ENCODE results near the gene PDGFRA.
"Not testable (repeated sequence)": the region's sequence is repeated elsewhere in the genome, so short reads cannot be mapped to it uniquely, and the experiment has no call there.

Gene PDGFRA

DNA sequence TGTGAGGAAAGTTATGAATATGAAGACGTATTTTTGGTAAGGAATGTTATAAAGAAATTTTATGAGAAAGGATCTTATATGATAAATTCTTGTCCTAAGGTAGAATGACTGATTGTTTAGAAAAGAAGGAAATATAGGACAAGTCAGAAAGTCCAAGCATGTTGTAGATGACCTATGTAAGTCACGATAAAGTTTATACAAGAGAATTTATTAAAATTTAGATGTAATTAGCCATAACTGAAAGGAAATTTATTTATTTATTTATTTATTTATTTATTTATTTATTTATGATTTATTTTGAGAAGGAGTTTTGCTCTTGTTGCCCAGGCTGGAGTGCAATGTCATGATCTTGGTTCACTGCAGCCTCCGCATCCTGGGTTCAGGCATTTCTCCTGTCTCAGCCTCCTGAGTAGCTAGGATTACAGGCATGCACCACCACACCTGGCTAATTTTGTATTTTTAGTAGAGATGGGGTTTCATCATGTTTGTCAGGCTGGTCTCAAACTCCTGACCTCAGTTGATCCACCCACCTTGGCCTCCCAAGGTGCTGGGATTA, 12.3 kb downstream of the PDGFRA start (continued):
- TF ChIP-seq, protein P1, sequence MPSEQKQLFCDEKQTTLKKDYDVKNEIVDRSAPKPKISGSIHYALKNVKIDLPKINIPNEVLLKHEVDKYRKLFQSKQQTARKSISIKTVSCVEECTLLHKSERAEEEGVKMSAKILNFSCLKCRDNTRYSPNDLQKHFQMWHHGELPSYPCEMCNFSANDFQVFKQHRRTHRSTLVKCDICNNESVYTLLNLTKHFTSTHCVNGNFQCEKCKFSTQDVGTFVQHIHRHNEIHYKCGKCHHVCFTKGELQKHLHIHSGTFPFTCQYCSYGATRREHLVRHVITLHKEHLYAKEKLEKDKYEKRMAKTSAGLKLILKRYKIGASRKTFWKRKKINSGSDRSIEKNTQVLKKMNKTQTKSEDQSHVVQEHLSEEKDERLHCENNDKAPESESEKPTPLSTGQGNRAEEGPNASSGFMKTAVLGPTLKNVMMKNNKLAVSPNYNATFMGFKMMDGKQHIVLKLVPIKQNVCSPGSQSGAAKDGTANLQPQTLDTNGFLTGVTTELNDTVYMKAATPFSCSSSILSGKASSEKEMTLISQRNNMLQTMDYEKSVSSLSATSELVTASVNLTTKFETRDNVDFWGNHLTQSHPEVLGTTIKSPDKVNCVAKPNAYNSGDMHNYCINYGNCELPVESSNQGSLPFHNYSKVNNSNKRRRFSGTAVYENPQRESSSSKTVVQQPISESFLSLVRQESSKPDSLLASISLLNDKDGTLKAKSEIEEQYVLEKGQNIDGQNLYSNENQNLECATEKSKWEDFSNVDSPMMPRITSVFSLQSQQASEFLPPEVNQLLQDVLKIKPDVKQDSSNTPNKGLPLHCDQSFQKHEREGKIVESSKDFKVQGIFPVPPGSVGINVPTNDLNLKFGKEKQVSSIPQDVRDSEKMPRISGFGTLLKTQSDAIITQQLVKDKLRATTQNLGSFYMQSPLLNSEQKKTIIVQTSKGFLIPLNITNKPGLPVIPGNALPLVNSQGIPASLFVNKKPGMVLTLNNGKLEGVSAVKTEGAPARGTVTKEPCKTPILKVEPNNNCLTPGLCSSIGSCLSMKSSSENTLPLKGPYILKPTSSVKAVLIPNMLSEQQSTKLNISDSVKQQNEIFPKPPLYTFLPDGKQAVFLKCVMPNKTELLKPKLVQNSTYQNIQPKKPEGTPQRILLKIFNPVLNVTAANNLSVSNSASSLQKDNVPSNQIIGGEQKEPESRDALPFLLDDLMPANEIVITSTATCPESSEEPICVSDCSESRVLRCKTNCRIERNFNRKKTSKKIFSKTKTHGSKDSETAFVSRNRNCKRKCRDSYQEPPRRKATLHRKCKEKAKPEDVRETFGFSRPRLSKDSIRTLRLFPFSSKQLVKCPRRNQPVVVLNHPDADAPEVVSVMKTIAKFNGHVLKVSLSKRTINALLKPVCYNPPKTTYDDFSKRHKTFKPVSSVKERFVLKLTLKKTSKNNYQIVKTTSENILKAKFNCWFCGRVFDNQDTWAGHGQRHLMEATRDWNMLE (tag by site-specific recombination; conservative IDR thresholded peaks at IDR 0.05; ENCODE audit: low read depth), result peak; percentile 74
- TF ChIP-seq ZNF510 (tag by site-specific recombination; IDR thresholded peaks at IDR 0.05; ENCODE audit: insufficient replicate concordance) (peak; percentile 49), ZNF292 (tag by site-specific recombination; IDR thresholded peaks at IDR 0.05; ENCODE audit: borderline replicate concordance, low read depth) (0 out of 2 replicates have a peak, but pooled peaks have one; percentile 11), ZXDB (tag by site-specific recombination; IDR thresholded peaks at IDR 0.05) (0 out of 2 replicates have a peak, but pooled peaks have one; percentile 29), ZNF140 (tag by site-specific recombination; IDR thresholded peaks at IDR 0.05) (peak; percentile 53; the same call in 1 of the 2 replicates), ZNF623 (tag by site-specific recombination; IDR thresholded peaks at IDR 0.05) (peak; percentile 42; the same call in 1 of the 2 replicates), ZNF629 (tag by site-specific recombination; IDR thresholded peaks at IDR 0.05) (peak; percentile 22; the same call in 1 of the 2 replicates), ZNF654 (tag by site-specific recombination; IDR thresholded peaks at IDR 0.05; ENCODE audit: low read depth) (peak; percentile 30), ZNF426 (tag by site-specific recombination; IDR thresholded peaks at IDR 0.05) (peak; percentile 58), ZNF610 (tag by site-specific recombination; IDR thresholded peaks at IDR 0.05; ENCODE audit: borderline replicate concordance) (0 out of 2 replicates have a peak, but pooled peaks have one; percentile 21), ZNF394 (tag by site-specific recombination; IDR thresholded peaks at IDR 0.05; ENCODE audit: borderline replicate concordance) (peak; percentile 52; the same call in 1 of the 2 replicates), SETDB1 (IDR thresholded peaks at IDR 0.05; ENCODE audit: insufficient read length, low read length) (peak; percentile 99)

DNA sequence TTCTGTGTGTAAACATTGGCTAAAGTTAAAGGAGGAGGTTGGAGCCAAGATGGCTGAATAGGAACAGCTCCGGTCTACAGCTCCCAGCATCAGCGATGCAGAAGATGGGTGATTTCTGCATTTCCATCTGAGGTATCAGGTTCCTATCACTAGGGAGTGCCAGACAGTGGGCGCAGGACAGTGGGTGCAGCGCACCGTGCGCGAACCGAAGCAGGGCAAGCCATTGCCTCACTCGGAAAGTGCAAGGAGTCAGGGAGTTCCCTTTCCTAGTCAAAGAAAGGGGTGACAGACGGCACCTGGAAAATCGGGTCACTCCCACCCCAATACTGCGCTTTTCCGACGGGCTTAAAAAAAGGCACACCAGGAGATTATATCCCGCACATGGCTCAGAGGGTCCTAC, 14.4 kb downstream of the PDGFRA start:
- H3K9me3 ChIP-seq (ENCODE audit: control insufficient read depth, insufficient read depth, low read depth, low read length); H3K36me3 ChIP-seq (ENCODE audit: control insufficient read depth in 2 of 2, insufficient read depth in 1 of 2, low read length in 2 of 2); H3K27ac ChIP-seq (ENCODE audit: extremely low read depth, low read depth, low read length); H3K4me3 ChIP-seq (ENCODE audit: low read depth, low read length); H3K4me1 ChIP-seq (ENCODE audit: control insufficient read depth, insufficient read depth, low read length); POLR2A ChIA-PET: not testable (repeated sequence)
- CTCF ChIA-PET, result interaction anchor here (0.6 kb wide), 1 partner anchor 17 kb away, joined by 4 read pairs; no protein-coding TSS in a partner anchor

DNA sequence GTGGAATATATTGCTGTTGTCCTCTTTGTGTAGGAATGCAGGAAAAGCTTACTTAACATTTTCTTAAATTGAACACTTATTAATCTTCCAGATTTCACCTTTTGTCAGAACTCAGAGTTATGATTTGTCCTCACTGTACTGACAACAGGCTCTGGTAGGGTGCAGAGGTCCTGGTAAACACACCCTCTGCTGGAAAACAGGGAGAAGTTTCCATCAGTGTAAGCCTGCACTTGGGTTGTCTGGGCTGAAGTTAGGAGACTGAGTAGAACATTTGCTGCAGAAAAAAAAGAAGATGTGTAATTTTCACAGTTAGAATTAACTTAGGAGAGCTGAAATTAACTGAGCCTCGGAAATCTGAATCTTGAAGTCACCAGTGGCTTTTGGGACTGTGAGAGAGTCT, 23.2 kb downstream of the PDGFRA start:
- H3K27ac ChIP-seq (ENCODE audit: extremely low read depth, low read depth, low read length); H3K36me3 ChIP-seq (ENCODE audit: control insufficient read depth in 2 of 2, insufficient read depth in 1 of 2, low read length in 2 of 2); H3K4me1 ChIP-seq (ENCODE audit: control insufficient read depth, insufficient read depth, low read length); POLR2A ChIA-PET; H3K4me3 ChIP-seq (ENCODE audit: low read depth, low read length); H3K9me3 ChIP-seq (ENCODE audit: control insufficient read depth, insufficient read depth, low read depth, low read length); CTCF ChIA-PET: not testable (repeated sequence)

DNA sequence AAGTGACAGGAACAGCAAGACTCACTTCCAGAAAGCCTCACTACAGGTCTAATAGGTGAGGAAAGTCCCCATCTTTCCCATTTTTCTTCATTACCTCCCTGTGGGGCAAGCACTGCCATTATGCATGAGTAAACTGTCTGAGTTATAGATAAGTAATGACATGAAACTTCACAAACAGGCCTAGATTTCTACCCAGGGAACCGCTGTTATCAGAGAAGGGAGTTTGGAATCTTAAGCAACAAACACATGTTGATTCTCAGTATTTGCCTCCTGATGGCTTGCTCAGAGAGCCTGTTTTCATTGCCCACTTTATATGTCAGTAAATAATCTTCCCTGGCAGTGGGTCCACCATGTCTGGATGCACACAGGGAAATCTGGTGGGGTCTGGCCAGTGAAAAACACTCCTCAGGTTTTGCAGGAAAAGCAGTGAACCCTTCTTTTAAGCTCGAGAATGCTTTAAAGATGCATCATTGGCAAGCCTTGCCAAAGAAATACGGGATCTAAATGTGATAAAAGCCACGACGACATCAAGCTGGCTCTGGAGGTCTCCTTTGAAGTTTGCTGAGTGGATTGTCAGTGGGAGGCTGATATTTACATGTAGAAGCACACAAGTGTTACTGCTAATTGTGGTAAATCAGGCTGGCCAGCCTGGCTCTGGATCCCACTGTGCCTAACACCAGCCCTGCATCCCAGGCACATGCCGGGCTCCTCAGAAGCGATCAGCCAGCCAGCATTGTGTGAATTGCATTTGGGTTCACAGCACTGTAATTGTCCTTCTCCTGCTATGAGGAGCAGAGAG, 25.2 kb downstream of the PDGFRA start:
- ChIA-PET CTCF (no interaction called here), POLR2A (no interaction called here)
- Histone ChIP-seq H3K4me3 (ENCODE audit: low read depth, low read length) (no peak overlapping the region), H3K9me3 (ENCODE audit: control insufficient read depth, insufficient read depth, low read depth, low read length) (no peaks in the 10 kb centered on the region), H3K27ac (ENCODE audit: extremely low read depth, low read depth, low read length) (no peak overlapping the region), H3K4me1 (ENCODE audit: control insufficient read depth, insufficient read depth, low read length) (no peaks in the 10 kb centered on the region), H3K36me3 (ENCODE audit: control insufficient read depth in 2 of 2, insufficient read depth in 1 of 2, low read length in 2 of 2) (no peaks in the 10 kb centered on the region)
- no peak for TF ChIP-seq ZBTB21 (tag by site-specific recombination; IDR thresholded peaks at IDR 0.05)

Measured in HEK293 (cell line).